Upper lobe of right lung (tissue), 1 donor: Measurements from ENCODE around the gene ZNF664. TPM values are rescaled to one million over a fixed set of nuclear protein-coding genes. Genes with fewer than 3 reads are reported as not detected.

Source experiments
- ATAC-seq: fragments of 200-7000 bp; cut with Tn5 transposase; one replicate; pipeline ENCODE4 v1.9.1; 2020; ENCODE audit warnings: mild to moderate bottlenecking, moderate library complexity
- DNase-seq: peaks from one replicate; pipeline ENCODE4 v3.0.0-alpha.2; 2020
- H3K27ac ChIP-seq: fragments of 200-600 bp; one replicate; pipeline ENCODE4 v1.8.0; 2022
- H3K27me3 ChIP-seq: fragments of 200-600 bp; one replicate; pipeline ENCODE4 v1.8.0; 2022; ENCODE audit warnings: mild to moderate bottlenecking
- H3K36me3 ChIP-seq: fragments of 200-600 bp; one replicate; pipeline ENCODE4 v1.8.0; 2022
- H3K4me1 ChIP-seq: fragments of 200-600 bp; one replicate; pipeline ENCODE4 v1.8.0; 2022
- H3K4me3 ChIP-seq: fragments of 200-600 bp; one replicate; pipeline ENCODE4 v1.8.0; 2022; ENCODE audit warnings: mild to moderate bottlenecking
- H3K9me3 ChIP-seq: fragments of 200-600 bp; one replicate; pipeline ENCODE4 v1.8.0; 2022
- intact Hi-C: fragments of 100-400 bp; cut with DNase I; formaldehyde crosslinking; loops from one replicate; pipeline ENCODE4 v1.11.0; 2022
- total RNA-seq: library from RNA; stranded (reverse); fragmentation: NEBNext Ultra II Directional; extraction: Animal tissue kit (Norgen Biotek cat#: 25700); gene quantifications from one replicate; pipeline ENCODE4 v1.2.1, GENCODE V29; 2021
- TF ChIP-seq, protein P1 (sequence below): fragments of 200-600 bp; IDR thresholded peaks from one replicate; pipeline ENCODE4 v1.8.0; 2022; ENCODE audit warnings: antibody characterized with exemption
- donor health status: DM: no; HTN: yes; CAD: no; lungs with severe emphysema.

Gene ZNF664
- total RNA-seq, 1 donor from 2014 or later, result 92.3 TPM

DNA sequence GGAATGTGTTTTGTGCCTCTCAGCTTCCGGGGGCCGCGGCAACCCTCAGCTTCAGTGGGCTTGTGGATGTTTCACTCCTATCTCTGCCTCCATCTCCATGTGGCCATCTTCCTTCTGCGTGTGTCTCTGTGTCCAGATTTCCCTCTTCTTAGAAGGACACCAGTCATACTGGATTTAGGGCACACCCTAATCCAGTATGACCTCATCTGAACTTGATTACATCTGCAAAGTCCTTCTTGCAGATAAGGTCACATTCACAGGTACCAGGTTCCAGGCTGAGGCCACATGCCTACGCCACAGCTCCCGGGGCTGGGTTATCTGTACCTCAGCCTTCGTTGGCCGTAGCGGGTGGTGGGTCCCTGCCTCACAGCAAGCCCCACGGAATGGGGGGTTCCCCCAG is 68.9 kb downstream of the ZNF664 start:
- no peak for ATAC-seq
- intact Hi-C loops, result loop anchor here (10.0 kb wide), 1 partner anchor 283 kb away; no protein-coding TSS in a partner anchor
- TF ChIP-seq, protein P1, sequence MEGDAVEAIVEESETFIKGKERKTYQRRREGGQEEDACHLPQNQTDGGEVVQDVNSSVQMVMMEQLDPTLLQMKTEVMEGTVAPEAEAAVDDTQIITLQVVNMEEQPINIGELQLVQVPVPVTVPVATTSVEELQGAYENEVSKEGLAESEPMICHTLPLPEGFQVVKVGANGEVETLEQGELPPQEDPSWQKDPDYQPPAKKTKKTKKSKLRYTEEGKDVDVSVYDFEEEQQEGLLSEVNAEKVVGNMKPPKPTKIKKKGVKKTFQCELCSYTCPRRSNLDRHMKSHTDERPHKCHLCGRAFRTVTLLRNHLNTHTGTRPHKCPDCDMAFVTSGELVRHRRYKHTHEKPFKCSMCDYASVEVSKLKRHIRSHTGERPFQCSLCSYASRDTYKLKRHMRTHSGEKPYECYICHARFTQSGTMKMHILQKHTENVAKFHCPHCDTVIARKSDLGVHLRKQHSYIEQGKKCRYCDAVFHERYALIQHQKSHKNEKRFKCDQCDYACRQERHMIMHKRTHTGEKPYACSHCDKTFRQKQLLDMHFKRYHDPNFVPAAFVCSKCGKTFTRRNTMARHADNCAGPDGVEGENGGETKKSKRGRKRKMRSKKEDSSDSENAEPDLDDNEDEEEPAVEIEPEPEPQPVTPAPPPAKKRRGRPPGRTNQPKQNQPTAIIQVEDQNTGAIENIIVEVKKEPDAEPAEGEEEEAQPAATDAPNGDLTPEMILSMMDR, result no peak
- Histone ChIP-seq H3K9me3 (no peaks in the 10 kb centered on the region), H3K4me1 (no peaks in the 10 kb centered on the region), H3K27ac (no peak overlapping the region), H3K27me3 (no peaks in the 10 kb centered on the region), H3K36me3 (no peaks in the 10 kb centered on the region), H3K4me3 (no peak overlapping the region)
- DNase-seq, result no peak

DNA sequence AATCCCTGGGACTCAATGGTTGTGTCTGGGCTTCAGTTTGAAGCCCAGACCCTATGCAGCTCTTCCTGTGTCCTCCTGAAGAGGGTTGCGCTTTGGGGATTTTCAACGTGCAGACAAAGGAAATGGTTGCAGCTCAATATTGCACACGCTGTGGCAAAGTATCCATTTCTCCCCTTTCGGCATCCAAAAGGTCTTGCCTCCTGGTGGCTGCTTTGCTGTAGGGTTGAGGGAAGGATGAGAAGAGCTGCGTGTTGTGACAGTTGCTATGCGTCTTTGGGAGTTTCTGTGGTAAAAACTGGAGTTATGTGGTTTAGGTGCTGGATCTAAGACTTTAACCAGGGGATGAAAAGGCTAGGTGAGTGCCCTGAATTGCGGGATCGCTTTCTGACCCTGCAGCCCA is 71.0 kb downstream of the ZNF664 start:
- no peak for DNase-seq
- intact Hi-C loops, result loop anchor here (10.0 kb wide), 1 partner anchor 281 kb away; no protein-coding TSS in a partner anchor
- H3K9me3 ChIP-seq, result no peaks in the 10 kb centered on the region
- no peaks in the 10 kb centered on the region for H3K36me3 ChIP-seq
- H3K27ac ChIP-seq, result no peak overlapping the region
- TF ChIP-seq, protein P1, result no peak
- no peaks in the 10 kb centered on the region for H3K4me1 ChIP-seq
- ATAC-seq, result no peak
- no peak overlapping the region for H3K4me3 ChIP-seq
- H3K27me3 ChIP-seq, result no peaks in the 10 kb centered on the region

DNA sequence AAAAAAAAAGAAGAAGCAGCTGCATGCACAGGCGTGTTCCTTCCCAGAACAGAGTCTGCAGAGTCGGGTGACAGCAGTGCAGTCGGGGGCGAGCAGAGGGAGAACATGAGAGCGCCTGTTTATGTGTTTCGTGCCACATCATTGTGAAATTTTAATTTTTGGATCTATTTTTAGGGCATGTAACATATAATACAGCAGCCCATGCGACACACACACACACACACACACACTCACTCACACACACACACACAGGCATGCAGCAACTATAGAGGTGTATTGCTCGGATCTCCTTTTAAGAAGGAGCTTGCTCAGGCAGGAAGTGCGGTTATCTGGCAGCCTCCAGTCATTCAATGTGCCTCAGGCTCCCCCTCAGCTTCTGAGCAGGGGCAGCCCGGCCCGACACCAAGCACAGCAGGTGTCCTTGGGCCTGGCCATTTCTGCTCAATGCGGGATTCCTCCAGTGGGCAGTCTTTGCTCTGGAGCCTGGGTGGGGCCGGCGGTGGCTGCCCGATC is 71.8 kb downstream of the ZNF664 start:
- Histone ChIP-seq H3K4me1 (no peaks in the 10 kb centered on the region), H3K36me3 (no peaks in the 10 kb centered on the region), H3K27ac (no peak overlapping the region), H3K4me3 (no peak overlapping the region), H3K27me3 (no peaks in the 10 kb centered on the region), H3K9me3 (no peaks in the 10 kb centered on the region)
- TF ChIP-seq, protein P1, result no peak
- DNase-seq (no peak), ATAC-seq (peak; percentile 30)
- intact Hi-C loops, result loop anchor here (5.0 to 10.0 kb wide), 2 partner anchors 280 to 727 kb away; no protein-coding TSS in a partner anchor

DNA sequence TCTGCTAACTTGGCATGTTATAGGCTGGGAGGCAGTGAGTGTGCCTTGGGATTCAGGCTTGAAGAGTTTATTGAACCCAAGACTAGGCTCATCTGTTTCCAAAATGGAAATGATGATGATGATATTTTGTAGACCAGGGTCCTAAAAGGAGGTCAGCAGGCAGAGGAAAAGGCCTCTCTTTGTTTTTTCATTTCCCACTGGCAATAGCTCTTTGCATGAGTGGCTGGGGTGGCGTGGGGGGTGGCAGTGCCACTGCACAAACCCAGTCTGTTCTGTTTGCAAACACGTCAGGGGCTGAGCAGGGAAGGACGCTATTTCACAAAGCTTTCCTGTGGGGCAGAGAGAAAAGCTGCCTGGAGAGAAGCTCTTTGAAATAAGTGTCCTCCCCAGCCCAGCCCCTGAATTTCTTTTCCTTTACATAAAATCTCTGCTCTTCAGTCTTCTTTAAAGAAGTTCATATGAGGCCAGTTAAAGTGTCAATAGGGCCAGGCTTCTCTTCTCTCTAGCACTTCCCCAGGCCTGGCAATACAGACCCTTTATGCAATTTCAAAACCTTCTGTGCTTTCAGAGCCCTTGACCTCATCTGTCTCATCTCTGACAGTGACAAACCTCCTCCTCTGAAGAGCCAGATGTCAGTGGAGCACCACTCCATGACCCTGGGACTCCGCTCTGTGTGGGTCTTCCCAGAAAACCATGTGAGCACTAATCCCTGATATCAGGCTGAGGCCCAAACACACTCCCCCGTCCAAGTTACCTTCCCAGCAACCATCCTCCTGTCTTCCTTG is 72.8 kb downstream of the ZNF664 start:
- TF ChIP-seq, protein P1, result no peak
- Histone ChIP-seq H3K36me3 (no peaks in the 10 kb centered on the region), H3K27ac (no peak overlapping the region), H3K9me3 (no peaks in the 10 kb centered on the region), H3K4me1 (no peaks in the 10 kb centered on the region), H3K4me3 (no peak overlapping the region), H3K27me3 (no peaks in the 10 kb centered on the region)
- peak; percentile 39 for ATAC-seq
- DNase-seq, result no peak
- intact Hi-C loops, result loop anchor here (5.0 to 10.0 kb wide), 2 partner anchors 279 to 726 kb away; no protein-coding TSS in a partner anchor

DNA sequence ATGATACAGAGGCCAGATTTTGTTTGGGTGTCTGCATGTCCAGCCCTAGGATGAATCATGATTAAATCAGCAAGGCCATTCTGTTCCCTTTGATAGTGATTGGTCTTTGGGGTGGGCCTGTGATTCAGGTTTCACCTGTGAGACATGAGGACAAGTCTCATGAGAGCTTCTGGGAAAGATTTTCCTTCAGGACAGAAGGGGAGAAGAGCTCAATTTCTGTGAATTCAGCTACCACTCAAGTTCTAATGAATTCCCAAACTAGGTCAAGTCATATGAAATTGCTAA is 73.4 kb downstream of the ZNF664 start:
- TF ChIP-seq, protein P1, result no peak
- Histone ChIP-seq H3K27me3 (no peaks in the 10 kb centered on the region), H3K36me3 (no peaks in the 10 kb centered on the region), H3K27ac (no peak overlapping the region), H3K9me3 (no peaks in the 10 kb centered on the region), H3K4me3 (no peak overlapping the region), H3K4me1 (no peaks in the 10 kb centered on the region)
- DNase-seq (no peak), ATAC-seq (no peak)
- intact Hi-C loops, result loop anchor here (5.0 to 10.0 kb wide), 2 partner anchors 278 to 726 kb away; no protein-coding TSS in a partner anchor
